CD4-positive, alpha-beta T cell treated with Interleukin-1 beta for 1 hour (primary cell): ENCODE data around the gene RNF151.

ENCODE experiments used
- DNase-seq, 2 donors: peaks; one replicate each; pipeline ENCODE4 v3.0.0-alpha.2; 2020 to 2022

The RNF151 gene

GRCh38 chr16:1993731-1994131 is 27.1 kb downstream of the RNF151 start:
- DNase-seq: no peak

- DNase-seq: no peak
These were observed 31.1 kb downstream of the RNF151 start for GRCh38 chr16:1997494-1998359.

- DNase-seq: no peak
These were observed 31.7 kb downstream of the RNF151 start for GRCh38 chr16:1998360-1998835.

- DNase-seq: no peak
These were observed 32.5 kb downstream of the RNF151 start for GRCh38 chr16:1998852-1999801.

- no peak for DNase-seq
These were observed 33.3 kb downstream of the RNF151 start for GRCh38 chr16:1999866-2000514.

GRCh38 chr16:2001035-2001434 is 34.4 kb downstream of the RNF151 start:
- DNase-seq: no peak

GRCh38 chr16:2001456-2002355 is 35.0 kb downstream of the RNF151 start:
- DNase-seq: no peak

GRCh38 chr16:2002406-2003230 is 36.0 kb downstream of the RNF151 start:
- DNase-seq: no peak

- no peak for DNase-seq
These were observed 36.7 kb downstream of the RNF151 start for GRCh38 chr16:2003231-2003826.

- DNase-seq: peak; percentile 87 to 88
These were observed 37.4 kb downstream of the RNF151 start for GRCh38 chr16:2003827-2004641.

- no peak for DNase-seq
These were observed 38.3 kb downstream of the RNF151 start for GRCh38 chr16:2004795-2005517.

- no peak for DNase-seq
These were observed 39.0 kb downstream of the RNF151 start for GRCh38 chr16:2005646-2006045.

- no peak for DNase-seq
These were observed 39.7 kb downstream of the RNF151 start for GRCh38 chr16:2006317-2006716.

- no peak for DNase-seq
These were observed 40.6 kb downstream of the RNF151 start for GRCh38 chr16:2007081-2007836.

GRCh38 chr16:2008009-2008526 is 41.4 kb downstream of the RNF151 start:
- DNase-seq: no peak

GRCh38 chr16:2008631-2009163 is 42.0 kb downstream of the RNF151 start:
- no peak for DNase-seq

- DNase-seq: no peak
These were observed 42.6 kb downstream of the RNF151 start for GRCh38 chr16:2009164-2009711.
